H1 (cell line): ENCODE data around the gene ZNF385B. TPM values are rescaled to one million over a fixed set of nuclear protein-coding genes. Genes with fewer than 3 reads are reported as not detected.

ENCODE experiments used
- CTCF ChIA-PET: fragments of 300-600 bp; sonication (Branson Sonifier 250); formaldehyde crosslinking; loops from one replicate; lab custom pipeline; 2021; ENCODE audit not compliant: partially characterized antibody; lab: Charles Lee
- POLR2A ChIA-PET: fragments of 300-600 bp; sonication (Branson Sonifier 250); formaldehyde crosslinking; loops from one replicate; lab custom pipeline; 2021; ENCODE audit warnings: inconsistent platforms; ENCODE audit not compliant: partially characterized antibody; lab: Charles Lee
- DNase-seq, 2 experiments: peaks; one replicate each; pipeline versions ENCODE4 v3.0.0 to v3.0.0-alpha.2; 2010 to 2022; ENCODE audit warnings: low spot score in 2 of 2, low read depth in 1 of 2, mixed read lengths in 1 of 2
- FAIRE-seq: peaks from 2 replicates; lab custom pipeline; 2011; peaks lifted over from hg19 to GRCh38; lab: Jason Lieb, UNC
- H2AFZ ChIP-seq: 2 replicates; pipeline ENCODE4 v1.8.1; 2012; ENCODE audit warnings: low read length, inconsistent platforms
- H2AK5ac ChIP-seq: 2 replicates; pipeline ENCODE4 v1.6.1; 2013; ENCODE audit warnings: low read depth, low read length
- H2BK120ac ChIP-seq: replicated peaks from 2 replicates; pipeline ENCODE3; 2013; ENCODE audit warnings: low read depth, low read length, inconsistent platforms
- H2BK12ac ChIP-seq: 2 replicates; pipeline ENCODE4 v1.6.1; 2013; ENCODE audit warnings: low read depth, low read length
- H2BK15ac ChIP-seq: 2 replicates; pipeline ENCODE4 v1.6.1; 2013; ENCODE audit warnings: low read length
- H2BK20ac ChIP-seq: 2 replicates; pipeline ENCODE4 v1.6.1; 2013; ENCODE audit warnings: low read length
- H2BK5ac ChIP-seq: 2 replicates; pipeline ENCODE4 v1.6.1; 2013; ENCODE audit warnings: low read depth, low read length
- H3K14ac ChIP-seq: 2 replicates; pipeline ENCODE4 v1.6.1; 2013; ENCODE audit warnings: inconsistent platforms; ENCODE audit not compliant: insufficient read length
- H3K18ac ChIP-seq: 2 replicates; pipeline ENCODE4 v1.6.1; 2013; ENCODE audit warnings: low read length; ENCODE audit errors: extremely low read depth
- H3K23ac ChIP-seq: 2 replicates; pipeline ENCODE4 v1.6.1; 2013; ENCODE audit warnings: inconsistent platforms; ENCODE audit not compliant: insufficient read length
- H3K23me2 ChIP-seq: 2 replicates; pipeline ENCODE4 v1.6.1; 2013; ENCODE audit warnings: low read depth, low read length
- H3K27ac ChIP-seq: 2 replicates; pipeline ENCODE4 v1.6.1; 2011; ENCODE audit warnings: low read depth, low read length, inconsistent platforms
- H3K27me3 ChIP-seq, 4 experiments: replicated peaks in 1 of 4; 1 replicate in 1 of 4; 2 replicates in 3 of 4; pipeline versions ENCODE4 v1.6.1 to v1.8.1; 2011 to 2013; ENCODE audit warnings: low read length in 3 of 4, mild to moderate bottlenecking in 3 of 4, inconsistent platforms in 2 of 4, mixed read lengths in 2 of 4, moderate library complexity in 1 of 4; ENCODE audit not compliant: control insufficient read depth in 3 of 4, insufficient read depth in 3 of 4; ENCODE audit errors: extremely low read depth in 1 of 4
- H3K36me3 ChIP-seq, 4 experiments: 2 replicates each; pipeline versions ENCODE4 v1.6.1 to v1.8.1; 2011 to 2013; ENCODE audit warnings: mild to moderate bottlenecking in 4 of 4, low read length in 3 of 4, moderate library complexity in 2 of 4, control low read depth in 1 of 4, inconsistent platforms in 1 of 4; ENCODE audit not compliant: insufficient read depth in 4 of 4, control insufficient read depth in 2 of 4
- H3K4ac ChIP-seq: replicated peaks from 2 replicates; pipeline ENCODE3; 2013; ENCODE audit warnings: low read length, low read depth, mixed read lengths, inconsistent platforms; ENCODE audit not compliant: insufficient read length
- H3K4me1 ChIP-seq, 4 experiments: replicated peaks in 1 of 4; 1 replicate in 1 of 4; 2 replicates in 3 of 4; pipeline versions ENCODE4 v1.6.1 to v1.8.1; 2011 to 2013; ENCODE audit warnings: low read length in 3 of 4, inconsistent platforms in 2 of 4, mixed read lengths in 1 of 4; ENCODE audit not compliant: insufficient read depth in 4 of 4, control insufficient read depth in 3 of 4
- H3K4me2 ChIP-seq, 2 experiments: 2 replicates each; pipeline versions ENCODE4 v1.6.1 to v1.8.1; 2011 to 2013; ENCODE audit warnings: low read depth in 2 of 2, low read length in 2 of 2, control low read depth in 1 of 2, inconsistent platforms in 1 of 2, mild to moderate bottlenecking in 1 of 2; ENCODE audit not compliant: insufficient read depth in 1 of 2
- H3K4me3 ChIP-seq, 4 experiments: fragments of 200-600, 300-600 bp in 1 of 4; sonication (generic), shearing (Covaris generic), sonication (Bioruptor Twin) in 1 of 4; 2 replicates each; pipeline versions ENCODE4 v1.5.1 to v1.8.1; 2011 to 2016; ENCODE audit warnings: low read length in 4 of 4, low read depth in 3 of 4, control low read depth in 2 of 4, inconsistent platforms in 2 of 4, mild to moderate bottlenecking in 2 of 4, mixed read lengths in 1 of 4, moderate library complexity in 1 of 4; ENCODE audit not compliant: insufficient read depth in 2 of 4; ENCODE audit errors: extremely low read depth in 1 of 4
- H3K56ac ChIP-seq: replicated peaks from 2 replicates; pipeline ENCODE3; 2013; ENCODE audit warnings: low read depth, mild to moderate bottlenecking, mixed read lengths, low read length, inconsistent platforms; ENCODE audit not compliant: insufficient read length
- H3K79me1 ChIP-seq: 2 replicates; pipeline ENCODE4 v1.6.1; 2013; ENCODE audit warnings: low read depth, low read length, control low read depth
- H3K79me2 ChIP-seq, 2 experiments: 2 replicates each; pipeline versions ENCODE4 v1.6.1 to v1.8.1; 2012 to 2013; ENCODE audit warnings: low read length in 2 of 2, mild to moderate bottlenecking in 2 of 2, inconsistent platforms in 1 of 2; ENCODE audit not compliant: insufficient read depth in 2 of 2, control insufficient read depth in 1 of 2
- H3K9ac ChIP-seq, 4 experiments: replicated peaks in 1 of 4; 1 replicate in 1 of 4; 2 replicates in 3 of 4; pipeline versions ENCODE4 v1.6.1 to v1.8.1; 2011 to 2013; ENCODE audit warnings: low read depth in 3 of 4, low read length in 3 of 4, control low read depth in 2 of 4, mild to moderate bottlenecking in 2 of 4, moderate library complexity in 2 of 4, inconsistent platforms in 1 of 4; ENCODE audit errors: extremely low read depth in 1 of 4
- H3K9me3 ChIP-seq, 2 experiments: 2 replicates each; pipeline versions ENCODE4 v1.6.1 to v1.8.1; 2012 to 2013; ENCODE audit warnings: mild to moderate bottlenecking in 2 of 2, moderate library complexity in 2 of 2, control low read depth in 1 of 2, inconsistent platforms in 1 of 2, low read depth in 1 of 2, low read length in 1 of 2, mixed read lengths in 1 of 2; ENCODE audit not compliant: insufficient read depth in 2 of 2
- H4K20me1 ChIP-seq, 2 experiments: replicated peaks in 1 of 2; 2 replicates each; pipeline versions ENCODE3 to v1.8.1; 2011 to 2013; ENCODE audit warnings: inconsistent platforms in 2 of 2, low read length in 2 of 2, mild to moderate bottlenecking in 1 of 2; ENCODE audit not compliant: insufficient read depth in 2 of 2, control insufficient read depth in 1 of 2
- H4K5ac ChIP-seq: 2 replicates; pipeline ENCODE4 v1.6.1; 2013; ENCODE audit warnings: low read length, low read depth, mixed read lengths, inconsistent platforms; ENCODE audit not compliant: insufficient read length
- H4K8ac ChIP-seq: 2 replicates; pipeline ENCODE4 v1.8.0; 2013; ENCODE audit warnings: mild to moderate bottlenecking, moderate library complexity, low read length, inconsistent platforms; ENCODE audit not compliant: insufficient read depth; ENCODE audit errors: extremely low read depth
- H4K91ac ChIP-seq: replicated peaks from 2 replicates; pipeline ENCODE3; 2013; ENCODE audit warnings: low read length, mixed read lengths, inconsistent platforms; ENCODE audit not compliant: insufficient read length
- MAFK ChIP-seq: IDR thresholded peaks from 2 replicates; pipeline ENCODE4 v1.6.1; 2012; ENCODE audit warnings: low read depth, mild to moderate bottlenecking, improper control_type of control experiment, low read length
- RXRA ChIP-seq: IDR thresholded peaks from 2 replicates; pipeline ENCODE4 v1.6.1; 2011; ENCODE audit warnings: low read depth, mild to moderate bottlenecking, low read length, moderate library complexity; ENCODE audit not compliant: insufficient read depth
- WGBS, 2 experiments: shearing (Covaris generic) in 1 of 2; methylation state at CpG; one replicate each; pipeline versions ENCODE4 v1.1.6 to v1.1.7; 2013 to 2015; ENCODE audit warnings: low lambda C conversion rate in 2 of 2, mixed read lengths in 2 of 2, inconsistent platforms in 1 of 2, low coverage in 1 of 2, missing lambda C conversion rate in 1 of 2; ENCODE audit not compliant: insufficient replicate concordance in 2 of 2, insufficient coverage in 1 of 2, insufficient read length in 1 of 2; ENCODE audit errors: extremely low coverage in 1 of 2, missing lambda C conversion rate in 1 of 2; 5-methylcytosine and 5-hydroxymethylcytosine counted together
- polyA plus RNA-seq, 7 experiments: library from polyadenylated mRNA; depleted of rRNA in 3 of 7; stranded (reverse) in 5 of 7; unstranded in 2 of 7; fragments of >200 nt in 5 of 7; fragments of 200-250 nt in 2 of 7; gene quantifications; 1 replicate in 5 of 7; 2 replicates in 1 of 7; 4 replicates in 1 of 7; pipeline versions ENCODE4 v1.2.1 to v1.2.3, GENCODE V29; 2011 to 2013; ENCODE audit warnings: missing spikeins in 2 of 7, mixed read lengths in 2 of 7
- total RNA-seq: library from RNA; stranded (reverse); fragmentation: NEBNext Ultra II Directional; extraction: Animal tissue kit (Norgen Biotek cat#: 25700); gene quantifications from 2 replicates; pipeline ENCODE4 v1.2.1, GENCODE V29; 2021

The ZNF385B gene
- total and polyA plus RNA-seq, 2 of the 8 experiments (the other 6 are each of a cell fraction or from before 2014, with no cell fraction given), result 1.1 to 3.7 TPM

- Histone ChIP-seq H2BK120ac (no peak overlapping the region), H2BK15ac (no peak overlapping the region), H3K27ac (no peak overlapping the region), H3K4me1 (peaks cover 0 to 3% (median 1%) of the 10 kb centered on the region in 4 experiments; a peak in 3 of 7 replicates), H2BK5ac (no peak overlapping the region), H3K14ac (no peak overlapping the region), H2BK20ac (no peak overlapping the region), H3K18ac (no peak overlapping the region), H3K79me1 (no peaks in the 10 kb centered on the region), H4K91ac (no peak overlapping the region), H2BK12ac (no peak overlapping the region), H4K20me1 (no peaks in the 10 kb centered on the region), H4K8ac (no peak overlapping the region), H3K79me2 (no peaks in the 10 kb centered on the region), H3K36me3 (no peaks in the 10 kb centered on the region), H3K23ac (no peak overlapping the region), H3K4ac (no peak overlapping the region), H2AFZ (no peak overlapping the region), H3K4me3 (no peak overlapping the region), H3K9me3 (no peaks in the 10 kb centered on the region), H3K9ac (no peak overlapping the region), H3K27me3 (no peaks in the 10 kb centered on the region), H3K23me2 (no peaks in the 10 kb centered on the region), H3K4me2 (no peak overlapping the region), H3K56ac (no peak overlapping the region), H2AK5ac (no peak overlapping the region), H4K5ac (no peak overlapping the region)
- POLR2A ChIA-PET, result no interaction called here
- DNase-seq (no peak), FAIRE-seq (no peak)
- WGBS, 2 experiments, result 95% methylated on average over 1 of the region's 1 CpG; no CpG with 5 or more reads in 1 of the 2 experiments
- peak; percentile 65; the same call in 1 of the 2 replicates for TF ChIP-seq MAFK
- no peak for TF ChIP-seq RXRA
- CTCF ChIA-PET, result interaction anchor here (0.5 to 7.7 kb wide), 6 partner anchors 9 to 1902 kb away, joined by 3 to 72 read pairs (median 10); no protein-coding TSS in a partner anchor
Observed at GRCh38 chr2:179840840-179841239, 20.6 kb downstream of the ZNF385B start.
